NCI-H1092 treated with DMSO at 0.1 percent for 48 hours (cell line): ENCODE data around the gene UBE2U.
"Not testable (repeated sequence)": the region's sequence is repeated elsewhere in the genome, so short reads cannot be mapped to it uniquely, and the experiment has no call there.

Source experiments
- DNase-seq: peaks from one replicate; lab custom pipeline; 2025; lab: John Stamatoyannopoulos, UW

UBE2U gene

GRCh38 chr1:64192290-64192689 lies 11.1 kb upstream of the UBE2U start:
- no peak for DNase-seq

GRCh38 chr1:64194168-64195080 lies 9.0 kb upstream of the UBE2U start:
- no peak for DNase-seq

GRCh38 chr1:64195081-64195395 lies 8.4 kb upstream of the UBE2U start:
- DNase-seq = no peak

DNA sequence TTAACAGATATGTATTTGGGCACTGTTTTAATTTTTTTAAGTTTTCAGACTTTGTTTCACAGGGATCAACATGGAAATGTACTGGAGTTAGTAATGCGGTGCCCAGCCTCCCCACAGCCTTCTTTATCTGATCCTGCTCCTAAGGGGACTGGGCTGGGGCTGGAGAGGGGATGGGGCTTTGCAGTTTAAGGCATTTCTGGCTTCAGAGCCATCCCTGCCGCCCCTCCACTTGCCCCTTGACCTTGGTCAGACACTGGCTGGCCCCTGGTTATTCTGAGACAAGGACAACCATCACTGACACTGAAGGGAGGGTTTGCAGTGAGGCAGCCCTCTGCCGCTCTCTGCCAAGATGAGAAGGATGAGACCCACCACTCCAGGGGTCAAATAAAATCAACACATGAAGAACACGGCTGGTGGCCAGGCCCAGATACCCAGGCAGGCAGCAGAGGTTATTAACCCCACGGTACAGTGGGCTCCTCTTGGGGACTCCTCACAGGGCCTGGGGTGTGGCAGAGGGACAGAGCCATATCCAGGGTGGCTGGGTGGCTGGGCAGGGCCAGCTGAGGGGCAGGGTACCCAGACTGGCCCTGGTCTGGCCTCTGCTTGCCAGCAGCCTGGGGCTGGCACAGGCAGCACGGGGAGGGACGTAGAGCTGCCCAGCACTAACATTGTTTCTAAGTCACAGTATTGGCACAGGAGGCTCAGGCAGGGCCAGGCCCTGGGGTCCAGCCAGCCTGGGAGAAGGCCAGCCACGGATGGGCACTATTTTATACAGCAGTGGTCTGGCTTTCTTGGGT lies 7.2 kb upstream of the UBE2U start:
- DNase-seq = no peak

GRCh38 chr1:64197076-64197475 lies 6.3 kb upstream of the UBE2U start:
- no peak for DNase-seq

DNA sequence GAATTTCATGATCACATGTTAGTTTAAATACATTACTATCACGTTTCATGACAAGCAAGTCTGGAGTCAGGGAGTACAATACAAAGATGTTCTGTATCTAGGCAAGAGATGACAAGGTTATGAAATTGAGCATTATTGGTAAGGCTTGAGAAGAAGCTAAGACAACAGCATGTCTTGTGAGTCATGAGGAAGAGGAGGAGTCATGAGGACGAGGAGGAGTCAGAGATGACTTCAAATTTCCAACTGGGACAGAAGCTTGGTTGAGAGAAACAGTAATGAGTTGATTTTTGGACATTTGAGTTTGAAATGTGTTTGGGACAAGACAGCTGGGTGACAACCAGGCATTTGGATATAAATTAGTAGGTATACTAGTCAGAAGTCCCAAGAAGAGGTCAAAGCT lies 4.3 kb upstream of the UBE2U start:
- no peak for DNase-seq

GRCh38 chr1:64200064-64200463 lies 3.4 kb upstream of the UBE2U start:
- no peak for DNase-seq

GRCh38 chr1:64209221-64209620 lies 5.8 kb downstream of the UBE2U start:
- DNase-seq = no peak

- DNase-seq = no peak
Observed at GRCh38 chr1:64212031-64212430, 8.6 kb downstream of the UBE2U start.

DNA sequence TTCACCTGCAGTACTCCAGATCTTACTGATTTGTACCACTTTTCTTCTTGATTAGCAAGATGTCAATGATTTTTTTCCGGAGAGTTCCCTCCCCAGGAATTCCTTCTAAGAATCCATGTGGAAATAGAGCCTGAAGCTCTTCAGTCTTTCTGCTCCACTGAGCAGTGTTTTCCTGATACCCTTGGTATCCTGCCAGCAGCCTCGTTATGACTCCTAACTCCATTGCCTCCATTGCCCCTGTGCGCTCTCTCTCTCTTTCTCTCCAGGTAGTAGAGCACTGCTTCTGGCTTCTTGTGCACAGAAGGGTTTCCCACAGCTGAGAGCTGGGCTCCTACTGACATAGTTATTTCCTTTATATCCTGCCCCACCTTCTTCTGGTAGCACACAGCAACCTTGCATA lies 12.2 kb downstream of the UBE2U start:
- DNase-seq = peak; percentile 63

GRCh38 chr1:64220241-64220640 lies 16.8 kb downstream of the UBE2U start:
- DNase-seq = no peak

DNA sequence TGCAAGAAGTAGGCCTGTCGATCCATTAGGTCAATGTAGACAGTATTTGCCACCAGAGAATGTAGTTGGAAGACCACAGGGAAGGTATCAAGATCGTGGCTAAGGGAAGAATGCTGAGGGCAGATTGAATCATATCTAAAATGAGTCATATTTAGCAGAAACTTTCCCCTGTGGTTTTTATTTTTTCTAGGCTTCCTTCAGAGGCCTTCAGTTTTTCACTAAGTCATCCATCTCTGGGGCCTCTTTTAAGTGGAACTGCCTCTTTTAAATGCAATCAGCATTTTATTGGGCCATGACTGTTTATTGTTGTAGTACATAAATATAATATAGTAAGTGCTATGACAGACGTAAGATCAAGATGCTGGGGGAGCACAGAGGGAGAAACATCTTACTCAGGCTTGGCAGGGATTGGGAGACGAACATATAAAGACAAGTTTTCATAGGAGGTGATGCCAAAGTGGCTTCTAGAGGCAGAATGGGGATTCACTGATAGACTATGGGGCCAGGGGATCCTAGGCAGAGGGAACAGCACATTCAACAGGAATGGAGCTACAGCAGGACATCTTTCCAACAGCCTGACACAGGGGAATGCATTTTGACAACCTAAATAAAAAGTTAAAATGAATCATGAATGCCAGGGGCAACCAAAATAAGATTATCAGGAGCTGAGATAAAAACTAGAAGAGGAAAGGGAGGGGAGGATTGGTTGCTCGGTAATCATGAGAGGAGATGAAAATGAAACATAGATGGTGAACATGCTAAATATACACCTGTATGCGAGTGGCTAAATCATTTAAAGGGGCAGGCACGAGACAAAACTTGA lies 20.1 kb downstream of the UBE2U start:
- no peak for DNase-seq

- DNase-seq = not testable (repeated sequence)
Observed at GRCh38 chr1:64224236-64224635, 20.8 kb downstream of the UBE2U start.

GRCh38 chr1:64228167-64228957 lies 24.9 kb downstream of the UBE2U start:
- no peak for DNase-seq

DNA sequence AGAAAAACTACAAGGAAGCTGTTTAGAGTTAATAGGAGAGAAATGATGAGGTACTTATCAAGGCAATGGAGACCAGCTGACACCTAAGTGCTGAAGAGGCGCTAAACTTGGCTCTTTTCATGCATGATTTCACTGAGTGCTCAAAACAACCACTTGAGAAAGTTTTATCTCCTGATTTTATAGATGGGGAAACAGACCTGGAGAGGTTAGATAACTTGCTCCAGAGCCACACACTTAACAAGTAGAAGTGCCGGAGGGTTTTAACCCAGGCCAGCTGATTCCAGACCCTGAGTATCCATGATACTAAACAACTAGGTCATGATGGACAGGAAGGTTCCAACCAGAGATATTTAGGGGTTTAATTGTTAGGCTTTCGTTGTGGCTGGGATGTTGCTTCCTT lies 25.9 kb downstream of the UBE2U start:
- DNase-seq = no peak

DNA sequence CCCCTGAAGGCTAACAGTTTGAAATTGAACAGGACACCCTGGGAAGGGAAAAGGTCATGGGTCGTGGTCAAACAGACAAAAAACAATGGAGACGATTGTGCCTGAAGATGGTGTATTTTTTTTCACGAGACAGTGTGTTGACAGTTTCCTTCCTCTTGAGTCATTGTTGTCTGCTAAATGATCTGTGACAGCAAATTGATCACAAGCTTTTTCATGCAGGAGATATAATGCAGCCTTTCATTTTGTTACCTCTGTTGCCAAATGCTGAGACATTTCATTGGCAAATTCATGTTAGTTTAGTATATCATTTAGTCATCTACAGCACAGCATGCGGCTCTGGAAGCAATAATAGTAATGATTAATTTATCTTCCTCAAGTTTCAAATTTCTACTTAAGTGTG lies 27.7 kb downstream of the UBE2U start:
- peak; percentile 35 for DNase-seq

- DNase-seq = no peak
Observed at GRCh38 chr1:64231654-64232053, 28.2 kb downstream of the UBE2U start.

- DNase-seq = peak; percentile 25
Observed at GRCh38 chr1:64234714-64235113, 31.3 kb downstream of the UBE2U start.

GRCh38 chr1:64235181-64235580 lies 31.8 kb downstream of the UBE2U start:
- DNase-seq = no peak

DNA sequence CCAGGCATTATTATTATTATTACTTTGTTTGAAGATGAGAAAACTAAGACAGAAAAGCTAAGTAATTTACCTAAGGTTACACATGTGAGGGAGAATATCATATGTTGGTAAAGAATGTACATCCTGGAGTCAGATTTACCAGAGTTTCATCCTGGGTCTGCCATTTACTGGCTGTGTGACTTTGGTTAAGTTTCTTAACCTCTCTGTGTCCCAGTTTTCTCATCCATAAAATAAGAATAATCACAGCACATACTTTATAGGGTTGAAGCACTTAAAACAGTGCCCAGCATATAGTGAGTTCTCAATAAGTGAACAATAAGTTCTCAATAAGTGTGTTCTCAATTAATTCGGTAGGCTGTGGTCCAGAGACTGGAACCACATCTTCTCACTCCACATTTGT lies 32.5 kb downstream of the UBE2U start:
- DNase-seq = no peak

- DNase-seq = no peak
Observed at GRCh38 chr1:64236541-64236954, 33.1 kb downstream of the UBE2U start.

DNA sequence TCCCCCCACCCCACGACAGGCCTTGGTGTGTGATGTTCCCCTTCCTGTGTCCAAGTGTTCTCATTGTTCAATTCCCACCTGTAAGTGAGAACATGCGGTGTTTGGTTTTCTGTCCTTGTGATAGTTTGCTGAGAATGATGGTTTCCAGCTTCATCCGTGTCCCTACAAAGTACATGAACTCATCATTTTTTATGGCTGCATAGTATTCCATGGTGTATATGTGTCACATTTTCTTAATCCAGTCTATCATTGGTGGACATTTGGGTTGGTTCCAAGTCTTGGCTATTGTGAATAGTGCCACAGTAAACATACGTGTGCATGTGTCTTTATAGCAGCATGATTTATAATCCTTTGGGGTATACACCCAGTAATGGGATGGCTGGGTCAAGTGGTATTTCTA lies 36.1 kb downstream of the UBE2U start:
- DNase-seq = not testable (repeated sequence)
